Trophoblast cell (in vitro differentiated cells and primary cell): ENCODE results near the gene TECTB.

Experiments
- DNase-seq, 2 donors: peaks; one replicate each; pipeline ENCODE4 v3.0.0-alpha.2; 2016
- H2AFZ ChIP-seq: 2 replicates; pipeline ENCODE4 v1.6.1; 2013; ENCODE audit warnings: low read length, moderate library complexity, mild to moderate bottlenecking; ENCODE audit not compliant: insufficient read depth, poor library complexity
- H2AK5ac ChIP-seq: 2 replicates; pipeline ENCODE4 v1.6.1; 2013; ENCODE audit warnings: mild to moderate bottlenecking, low read length
- H2BK120ac ChIP-seq: 2 replicates; pipeline ENCODE4 v1.6.1; 2013; ENCODE audit warnings: low read length, mild to moderate bottlenecking, moderate library complexity; ENCODE audit not compliant: insufficient read depth, poor library complexity
- H2BK12ac ChIP-seq: 2 replicates; pipeline ENCODE4 v1.6.1; 2013; ENCODE audit warnings: mild to moderate bottlenecking, low read length, moderate library complexity
- H2BK5ac ChIP-seq: 2 replicates; pipeline ENCODE4 v1.6.1; 2013; ENCODE audit warnings: low read length, low read depth, moderate library complexity, mild to moderate bottlenecking; ENCODE audit not compliant: poor library complexity
- H3K14ac ChIP-seq: 2 replicates; pipeline ENCODE4 v1.6.1; 2013; ENCODE audit warnings: mild to moderate bottlenecking, low read length
- H3K18ac ChIP-seq: 2 replicates; pipeline ENCODE4 v1.6.1; 2013; ENCODE audit warnings: mild to moderate bottlenecking, low read length
- H3K23ac ChIP-seq: 2 replicates; pipeline ENCODE4 v1.6.1; 2013; ENCODE audit warnings: low read length
- H3K27ac ChIP-seq: 2 replicates; pipeline ENCODE4 v1.5.1; 2013; ENCODE audit warnings: low read depth, mild to moderate bottlenecking, inconsistent platforms, low read length, moderate library complexity
- H3K27me3 ChIP-seq: 2 replicates; pipeline ENCODE4 v1.6.1; 2013; ENCODE audit warnings: inconsistent platforms, mild to moderate bottlenecking, low read length, moderate library complexity; ENCODE audit not compliant: insufficient read depth
- H3K36me3 ChIP-seq, 2 experiments: 1 replicate in 1 of 2; 2 replicates in 1 of 2; pipeline ENCODE4 v1.6.1; 2013; ENCODE audit warnings: low read length in 2 of 2, mild to moderate bottlenecking in 2 of 2, moderate library complexity in 1 of 2; ENCODE audit not compliant: insufficient read depth in 2 of 2, control insufficient read depth in 1 of 2
- H3K4ac ChIP-seq: 2 replicates; pipeline ENCODE4 v1.6.1; 2013; ENCODE audit warnings: low read depth, mild to moderate bottlenecking, low read length, moderate library complexity
- H3K4me1 ChIP-seq, 2 experiments: 1 replicate in 1 of 2; 2 replicates in 1 of 2; pipeline ENCODE4 v1.6.1; 2013; ENCODE audit warnings: low read length in 2 of 2, mild to moderate bottlenecking in 2 of 2, moderate library complexity in 1 of 2; ENCODE audit not compliant: insufficient read depth in 2 of 2, control insufficient read depth in 1 of 2
- H3K4me2 ChIP-seq: 2 replicates; pipeline ENCODE4 v1.6.1; 2013; ENCODE audit warnings: inconsistent platforms, mild to moderate bottlenecking, low read length, moderate library complexity
- H3K4me3 ChIP-seq: 2 replicates; pipeline ENCODE4 v1.5.1; 2013; ENCODE audit warnings: mild to moderate bottlenecking, low read depth, low read length, inconsistent platforms
- H3K79me1 ChIP-seq: one replicate; pipeline ENCODE4 v1.6.1; 2013; ENCODE audit warnings: low read length
- H3K79me2 ChIP-seq: 2 replicates; pipeline ENCODE4 v1.6.1; 2013; ENCODE audit warnings: low read length, mild to moderate bottlenecking; ENCODE audit not compliant: control insufficient read depth, insufficient read depth, poor library complexity
- H3K9ac ChIP-seq: 2 replicates; pipeline ENCODE4 v1.6.1; 2013; ENCODE audit warnings: mild to moderate bottlenecking, low read length
- H3K9me3 ChIP-seq: 2 replicates; pipeline ENCODE4 v1.6.1; 2013; ENCODE audit warnings: low read depth, mild to moderate bottlenecking, control low read depth, inconsistent platforms, low read length; ENCODE audit not compliant: insufficient read depth
- H4K12ac ChIP-seq: 2 replicates; pipeline ENCODE4 v1.6.1; 2013; ENCODE audit warnings: low read depth, mild to moderate bottlenecking, low read length, moderate library complexity
- H4K8ac ChIP-seq: 2 replicates; pipeline ENCODE4 v1.6.1; 2013; ENCODE audit warnings: low read depth, mild to moderate bottlenecking, low read length, moderate library complexity
- H4K91ac ChIP-seq: one replicate; pipeline ENCODE4 v1.6.1; 2013; ENCODE audit warnings: low read depth, mild to moderate bottlenecking, low read length, moderate library complexity
- WGBS: extraction: QIAGEN DNeasy Blood & Tissue Kit; methylation state at CpG from one replicate; pipeline ENCODE4 v1.1.7; 2013; ENCODE audit warnings: missing lambda C conversion rate; ENCODE audit not compliant: insufficient read length, insufficient coverage; ENCODE audit errors: extremely low coverage; 5-methylcytosine and 5-hydroxymethylcytosine counted together

TECTB gene

GRCh38 chr10:112304267-112304859 is 21.2 kb downstream of the TECTB start:
- WGBS: no CpG with 5 or more reads among the region's 3 CpGs
- no peaks in the 10 kb centered on the region for H3K27me3 ChIP-seq

DNA sequence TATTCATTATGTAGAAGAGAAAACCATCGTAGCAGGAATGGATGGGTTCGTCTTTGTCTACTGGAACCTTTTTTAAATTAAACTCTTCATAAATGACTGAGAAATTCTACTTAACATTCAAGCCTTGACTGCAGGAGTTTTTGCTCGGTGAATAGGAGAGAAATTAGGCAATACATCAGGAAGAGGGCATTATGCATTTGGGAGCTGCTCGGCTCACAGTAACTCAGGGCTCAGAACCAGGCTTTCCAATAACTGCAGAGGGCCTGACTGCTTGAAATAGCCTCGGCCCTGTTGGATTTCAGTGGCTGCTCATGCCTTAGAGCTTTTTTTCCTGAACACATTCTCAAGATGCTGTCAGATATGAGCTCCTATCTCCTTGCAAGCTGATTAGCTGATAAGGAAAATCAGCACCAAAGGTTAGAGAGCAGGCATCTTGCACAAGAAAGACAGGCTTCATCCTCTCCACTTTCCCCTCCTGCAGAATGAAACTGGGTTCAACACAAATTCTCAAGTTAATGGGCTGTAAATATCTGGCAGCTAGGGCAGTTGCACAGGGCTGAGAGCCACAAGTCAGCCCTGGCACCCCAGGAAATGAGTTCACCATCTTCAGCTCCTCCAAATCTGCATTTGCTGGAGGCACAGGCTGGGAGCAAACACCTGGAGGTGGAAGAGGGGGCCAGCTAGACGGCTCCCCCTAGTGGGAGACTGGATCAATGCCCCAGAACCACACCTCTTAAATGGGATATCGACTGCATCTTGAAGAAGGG is 24.3 kb downstream of the TECTB start:
- no peak overlapping the region for H4K91ac ChIP-seq
- no peak overlapping the region for H4K8ac ChIP-seq
- DNase-seq: peak; percentile 78 to 94
- no peak overlapping the region for H3K14ac ChIP-seq
- H3K79me2 ChIP-seq: no peaks in the 10 kb centered on the region
- no peak overlapping the region for H2BK120ac ChIP-seq
- no peak overlapping the region for H2AK5ac ChIP-seq
- no peak overlapping the region for H3K4me2 ChIP-seq
- H4K12ac ChIP-seq: no peak overlapping the region
- H3K4ac ChIP-seq: no peak overlapping the region
- no peak overlapping the region for H2AFZ ChIP-seq
- H3K23ac ChIP-seq: no peak overlapping the region
- H3K9ac ChIP-seq: no peak overlapping the region
- no peaks in the 10 kb centered on the region for H3K27me3 ChIP-seq
- no peak overlapping the region for H2BK12ac ChIP-seq
- peaks cover 2% of the 10 kb centered on the region in 2 experiments for H3K4me1 ChIP-seq
- WGBS: no CpG with 5 or more reads among the region's 7 CpGs
- no peaks in the 10 kb centered on the region for H3K9me3 ChIP-seq
- H3K36me3 ChIP-seq: no peaks in the 10 kb centered on the region
- no peak overlapping the region for H3K27ac ChIP-seq
- no peak overlapping the region for H3K18ac ChIP-seq
- no peaks in the 10 kb centered on the region for H3K79me1 ChIP-seq
- no peak overlapping the region for H3K4me3 ChIP-seq
- H2BK5ac ChIP-seq: no peak overlapping the region

More at GRCh38 chr10:112304267-112304859, 21.2 kb downstream of the TECTB start:
- H3K4ac ChIP-seq: no peak overlapping the region
- peak in 1 of 2 donors; percentile 7 for DNase-seq
- H3K27ac ChIP-seq: no peak overlapping the region
- no peaks in the 10 kb centered on the region for H3K79me1 ChIP-seq
- no peak overlapping the region for H2BK120ac ChIP-seq
- peaks cover 2% of the 10 kb centered on the region in 2 experiments for H3K4me1 ChIP-seq
- H3K9me3 ChIP-seq: no peaks in the 10 kb centered on the region
- H2BK5ac ChIP-seq: no peak overlapping the region
- H2AFZ ChIP-seq: no peak overlapping the region
- H3K23ac ChIP-seq: no peak overlapping the region
- H3K79me2 ChIP-seq: no peaks in the 10 kb centered on the region
- H4K8ac ChIP-seq: no peak overlapping the region
- no peak overlapping the region for H2BK12ac ChIP-seq
- H3K4me3 ChIP-seq: no peak overlapping the region
- H3K14ac ChIP-seq: no peak overlapping the region
- H4K91ac ChIP-seq: no peak overlapping the region
- H3K18ac ChIP-seq: no peak overlapping the region
- no peak overlapping the region for H3K9ac ChIP-seq
- no peak overlapping the region for H3K4me2 ChIP-seq
- no peak overlapping the region for H2AK5ac ChIP-seq
- H4K12ac ChIP-seq: no peak overlapping the region
- no peaks in the 10 kb centered on the region for H3K36me3 ChIP-seq

DNA sequence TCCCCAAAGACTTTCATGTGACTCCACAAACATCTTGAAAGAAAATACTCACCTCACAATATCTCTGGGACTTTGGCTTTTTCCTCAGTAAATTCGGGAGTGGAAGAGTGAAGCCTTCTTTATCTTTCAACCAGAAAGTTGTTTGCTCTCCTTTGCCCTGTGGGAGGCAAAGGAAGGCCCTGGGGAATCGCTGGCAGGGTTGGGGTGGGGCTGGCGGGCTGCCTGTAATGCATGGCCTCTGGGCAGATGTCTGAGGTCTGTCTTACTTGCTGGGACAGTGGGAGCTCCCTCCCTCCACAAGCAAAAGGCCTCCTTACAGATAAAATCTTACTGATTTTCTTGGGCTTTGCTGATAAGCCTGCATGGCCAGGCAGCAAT is 24.9 kb downstream of the TECTB start:
- H3K9ac ChIP-seq: no peak overlapping the region
- H3K4me2 ChIP-seq: no peak overlapping the region
- peaks cover 2% of the 10 kb centered on the region in 2 experiments for H3K4me1 ChIP-seq
- H3K18ac ChIP-seq: no peak overlapping the region
- no peak overlapping the region for H2BK5ac ChIP-seq
- DNase-seq: peak; percentile 85 to 89
- H2AK5ac ChIP-seq: no peak overlapping the region
- H2BK12ac ChIP-seq: no peak overlapping the region
- no peak overlapping the region for H3K14ac ChIP-seq
- H3K27me3 ChIP-seq: no peaks in the 10 kb centered on the region
- no peak overlapping the region for H2AFZ ChIP-seq
- H4K12ac ChIP-seq: no peak overlapping the region
- no peak overlapping the region for H4K8ac ChIP-seq
- H3K9me3 ChIP-seq: no peaks in the 10 kb centered on the region
- no peak overlapping the region for H3K27ac ChIP-seq
- no peaks in the 10 kb centered on the region for H3K79me1 ChIP-seq
- H4K91ac ChIP-seq: no peak overlapping the region
- H3K4ac ChIP-seq: no peak overlapping the region
- no peak overlapping the region for H3K4me3 ChIP-seq
- no peaks in the 10 kb centered on the region for H3K79me2 ChIP-seq
- H2BK120ac ChIP-seq: no peak overlapping the region
- no CpG with 5 or more reads among the region's 3 CpGs for WGBS
- H3K23ac ChIP-seq: no peak overlapping the region
- H3K36me3 ChIP-seq: no peaks in the 10 kb centered on the region

DNA sequence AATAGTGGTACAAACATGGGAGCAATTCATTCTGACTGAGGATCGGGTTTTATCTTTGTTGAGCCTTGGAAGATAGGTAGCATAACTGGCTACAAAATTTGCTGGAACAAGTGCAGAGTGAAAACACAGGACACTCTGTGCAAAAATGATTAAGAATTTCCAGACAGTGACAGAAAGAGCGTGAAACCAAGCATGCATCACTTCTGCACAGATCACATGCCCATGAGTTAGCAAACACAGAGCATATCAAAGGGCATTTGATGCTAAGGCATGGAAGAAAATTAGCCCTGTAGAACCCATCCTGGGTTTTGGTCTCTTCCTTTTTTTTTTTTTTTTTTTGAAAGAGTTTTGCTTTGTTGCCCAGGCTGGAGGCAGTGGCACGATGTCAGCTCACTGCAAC is 28.3 kb downstream of the TECTB start:
- no peak for DNase-seq
- Histone ChIP-seq H4K8ac (no peak overlapping the region), H2AK5ac (no peak overlapping the region), H3K18ac (no peak overlapping the region), H3K36me3 (no peaks in the 10 kb centered on the region), H4K91ac (no peak overlapping the region), H3K23ac (no peak overlapping the region), H3K14ac (no peak overlapping the region), H3K4ac (no peak overlapping the region), H2AFZ (no peak overlapping the region), H3K9me3 (no peaks in the 10 kb centered on the region), H3K79me2 (no peaks in the 10 kb centered on the region), H3K4me1 (peaks cover 2% of the 10 kb centered on the region in 2 experiments), H3K4me3 (no peak overlapping the region), H4K12ac (no peak overlapping the region), H3K9ac (no peak overlapping the region), H3K27me3 (no peaks in the 10 kb centered on the region), H3K27ac (no peak overlapping the region), H3K4me2 (no peak overlapping the region), H2BK12ac (no peak overlapping the region), H2BK5ac (no peak overlapping the region), H3K79me1 (no peaks in the 10 kb centered on the region), H2BK120ac (no peak overlapping the region)
- no CpG with 5 or more reads among the region's 3 CpGs for WGBS
